ENCODE measurements around the gene VPREB3.
"Not testable (repeated sequence)": the region's sequence is repeated elsewhere in the genome, so short reads cannot be mapped to it uniquely, and the experiment has no call there.

VPREB3 gene

GRCh38 chr22:23763954-23764353 lies 9.7 kb upstream of the VPREB3 start:
- no peak for DNase-seq

- no peak for DNase-seq
Observed at GRCh38 chr22:23763579-23763945, 9.3 kb upstream of the VPREB3 start.

GRCh38 chr22:23762842-23763578 lies 8.8 kb upstream of the VPREB3 start, which contains the start of gene C22orf15:
TSS of gene C22orf15 (plus strand) at chr22:23762990. CDS start at chr22:23763307, 317 bp downstream.
- no peak for DNase-seq

GRCh38 chr22:23760056-23760455 lies 5.8 kb upstream of the VPREB3 start:
- no peak for DNase-seq

- no peak for DNase-seq
Observed at GRCh38 chr22:23759566-23759965, 5.3 kb upstream of the VPREB3 start.

GRCh38 chr22:23756891-23757290 lies 2.7 kb upstream of the VPREB3 start:
- no peak for DNase-seq

- no peak for DNase-seq
Observed at GRCh38 chr22:23755711-23756110, 1.5 kb upstream of the VPREB3 start.

- peak; percentile 83 for DNase-seq
Observed at GRCh38 chr22:23754980-23755636, 883 bp upstream of the VPREB3 start.

- DNase-seq: no peak
Observed at GRCh38 chr22:23753385-23753784, 840 bp downstream of the VPREB3 start.

- no peak for DNase-seq
Observed at GRCh38 chr22:23752750-23753149, 1.5 kb downstream of the VPREB3 start.

GRCh38 chr22:23752090-23752691 lies 2.0 kb downstream of the VPREB3 start:
- DNase-seq: no peak

- DNase-seq: peak; percentile 43
Observed at GRCh38 chr22:23751441-23751996, 2.7 kb downstream of the VPREB3 start.

GRCh38 chr22:23750714-23751440 lies 3.3 kb downstream of the VPREB3 start, which contains the start of gene ZNF70:
TSS of gene ZNF70 (minus strand) at chr22:23751112. CDS start at chr22:23745140, 5,972 bp downstream.
- peak; percentile 97 for DNase-seq

- no peak for DNase-seq
Observed at GRCh38 chr22:23750367-23750713, 3.9 kb downstream of the VPREB3 start.

- DNase-seq: no peak
Observed at GRCh38 chr22:23749841-23750301, 4.4 kb downstream of the VPREB3 start.

GRCh38 chr22:23745791-23746190 lies 8.4 kb downstream of the VPREB3 start:
- no peak for DNase-seq

- no peak for DNase-seq
Observed at GRCh38 chr22:23744485-23744884, 9.7 kb downstream of the VPREB3 start.

GRCh38 chr22:23744001-23744400 lies 10.2 kb downstream of the VPREB3 start:
- no peak for DNase-seq

GRCh38 chr22:23743303-23743705 lies 10.9 kb downstream of the VPREB3 start:
- no peak for DNase-seq

GRCh38 chr22:23742505-23743264 lies 11.5 kb downstream of the VPREB3 start:
- DNase-seq: no peak

GRCh38 chr22:23737696-23738095 lies 16.5 kb downstream of the VPREB3 start:
- DNase-seq: no peak

- not testable (repeated sequence) for DNase-seq
Observed at GRCh38 chr22:23728108-23728507, 26.1 kb downstream of the VPREB3 start.
